Mucosa of descending colon (tissue), 3 donors: Measurements from ENCODE around the gene TFB1M. TPM values are rescaled to one million over a fixed set of nuclear protein-coding genes. Genes with fewer than 3 reads are reported as not detected.
"Not testable (repeated sequence)": the region's sequence is repeated elsewhere in the genome, so short reads cannot be mapped to it uniquely, and the experiment has no call there.

ENCODE experiments used
- ATAC-seq: fragments of 200-7000 bp; cut with Tn5 transposase; one replicate; pipeline ENCODE4 v1.9.1; 2020; ENCODE audit warnings: mild to moderate bottlenecking, moderate library complexity
- DNase-seq, 3 donors: peaks; one replicate each; pipeline ENCODE4 v3.0.0-alpha.2; 2020
- H3K36me3 ChIP-seq: fragments of 200-600 bp; one replicate; pipeline ENCODE4 v1.8.0; 2021; ENCODE audit warnings: low read depth, mild to moderate bottlenecking
- H3K4me1 ChIP-seq: fragments of 200-600 bp; one replicate; pipeline ENCODE4 v1.8.0; 2021; ENCODE audit warnings: low read depth, mild to moderate bottlenecking
- H3K4me3 ChIP-seq: fragments of 200-600 bp; one replicate; pipeline ENCODE4 v1.8.0; 2021; ENCODE audit warnings: mild to moderate bottlenecking
- H3K9me3 ChIP-seq: fragments of 200-600 bp; one replicate; pipeline ENCODE4 v1.8.0; 2021; ENCODE audit warnings: mild to moderate bottlenecking
- CTCF ChIP-seq: fragments of 200-600 bp; IDR thresholded peaks from one replicate; pipeline ENCODE4 v1.8.0; 2022; ENCODE audit warnings: antibody characterized with exemption, mild to moderate bottlenecking
- intact Hi-C, 2 donors: fragments of 100-400 bp; cut with DNase I in 1 of 2; cut with micrococcal nuclease in 1 of 2; formaldehyde crosslinking; loops; one replicate each; pipeline versions ENCODE4 v1.11.0 to v1.11.1; 2022; cut with DNase I, micrococcal nuclease
- total RNA-seq, 3 donors: library from RNA; stranded (reverse); fragmentation: NEBNext Ultra II Directional in 2 of 3; extraction: Animal tissue kit (Norgen Biotek cat#: 25700) in 2 of 3; gene quantifications; one replicate each; pipeline versions ENCODE4 v1.2.1 to v1.2.4, GENCODE V29; 2021 to 2023
- donor health status: DM: no; HTN: no; CAD: no; lungs with moderate emphysema.
- donor health status: DM: no; HTN: no; CAD: no.
- donor health status: DM: no; HTN: yes; CAD: no.

The TFB1M gene
- total RNA-seq, 3 donors from 2014 or later: 23.7 to 28.3 (median 26.5) TPM

- Histone ChIP-seq H3K9me3 (no peaks in the 10 kb centered on the region), H3K4me1 (no peaks in the 10 kb centered on the region)
Observed at GRCh38 chr6:155344341-155345006, 30.2 kb upstream of the TFB1M start.

GRCh38 chr6:155341130-155341828 lies 27.0 kb upstream of the TFB1M start:
- Histone ChIP-seq H3K36me3 (no peaks in the 10 kb centered on the region), H3K4me3 (no peak overlapping the region), H3K4me1 (no peaks in the 10 kb centered on the region), H3K9me3 (no peaks in the 10 kb centered on the region)
- intact Hi-C loops: no loop called here
- ATAC-seq (no peak), DNase-seq (no peak)
- no peak for TF ChIP-seq CTCF

More at GRCh38 chr6:155344341-155345006, 30.2 kb upstream of the TFB1M start:
- DNase-seq: no peak
- intact Hi-C loops: no loop called here
- ATAC-seq: no peak
- H3K4me3 ChIP-seq: no peak overlapping the region
- no peaks in the 10 kb centered on the region for H3K36me3 ChIP-seq
- TF ChIP-seq CTCF: no peak

- DNase-seq (no peak), ATAC-seq (no peak)
- H3K4me1 ChIP-seq: no peaks in the 10 kb centered on the region
- no peaks in the 10 kb centered on the region for H3K36me3 ChIP-seq
- no peaks in the 10 kb centered on the region for H3K9me3 ChIP-seq
- H3K4me3 ChIP-seq: no peak overlapping the region
- no peak for TF ChIP-seq CTCF
- intact Hi-C loops: no loop called here
Observed at GRCh38 chr6:155340464-155341129, 26.3 kb upstream of the TFB1M start.

GRCh38 chr6:155339929-155340328 lies 25.6 kb upstream of the TFB1M start:
- H3K4me1 ChIP-seq, intact Hi-C loops, DNase-seq, H3K36me3 ChIP-seq, ATAC-seq, H3K9me3 ChIP-seq, H3K4me3 ChIP-seq: not testable (repeated sequence)

- H3K4me3 ChIP-seq, H3K36me3 ChIP-seq, DNase-seq, ATAC-seq, intact Hi-C loops, H3K4me1 ChIP-seq, H3K9me3 ChIP-seq: not testable (repeated sequence)
Observed at GRCh38 chr6:155338237-155338636, 24.0 kb upstream of the TFB1M start.

- ATAC-seq: no peak
- H3K36me3 ChIP-seq: no peaks in the 10 kb centered on the region
- no peak overlapping the region for H3K4me3 ChIP-seq
- no peaks in the 10 kb centered on the region for H3K9me3 ChIP-seq
- no peak for DNase-seq
- intact Hi-C loops: no loop called here
- H3K4me1 ChIP-seq: no peaks in the 10 kb centered on the region
- no peak for TF ChIP-seq CTCF
Observed at GRCh38 chr6:155335265-155335664, 21.0 kb upstream of the TFB1M start.

GRCh38 chr6:155334073-155334472 lies 19.8 kb upstream of the TFB1M start:
- H3K4me1 ChIP-seq, ATAC-seq, H3K9me3 ChIP-seq, H3K4me3 ChIP-seq, intact Hi-C loops, DNase-seq, H3K36me3 ChIP-seq: not testable (repeated sequence)
